Nephron progenitor cell (in vitro differentiated cells): ENCODE data around the gene MBD3L4.

Experiments
- DNase-seq: peaks from one replicate; pipeline ENCODE4 v3.0.0; 2021
- H3K27ac Mint-ChIP-seq: 2 replicates; pipeline ENCODE4 v1.8.0; 2021; ENCODE audit warnings: mild to moderate bottlenecking, moderate library complexity, mixed read lengths
- H3K27me3 Mint-ChIP-seq: 2 replicates; pipeline ENCODE4 v1.8.0; 2021; ENCODE audit warnings: mild to moderate bottlenecking, low read depth, mixed read lengths; ENCODE audit not compliant: poor library complexity
- H3K36me3 Mint-ChIP-seq: 2 replicates; pipeline ENCODE4 v1.8.0; 2021; ENCODE audit warnings: low read depth, mixed read lengths
- H3K4me1 Mint-ChIP-seq: 2 replicates; pipeline ENCODE4 v1.8.0; 2021; ENCODE audit warnings: mixed read lengths
- H3K4me3 Mint-ChIP-seq: 2 replicates; pipeline ENCODE4 v1.8.0; 2021; ENCODE audit warnings: mild to moderate bottlenecking, moderate library complexity, mixed read lengths
- H3K9me3 Mint-ChIP-seq: 2 replicates; pipeline ENCODE4 v1.8.0; 2021; ENCODE audit warnings: mild to moderate bottlenecking, moderate library complexity, mixed read lengths
- CTCF ChIP-seq: fragments of 200-600 bp; sonication (generic); IDR thresholded peaks from 2 replicates; pipeline ENCODE4 v1.5.0; 2021; ENCODE audit warnings: antibody characterized with exemption

Gene MBD3L4

GRCh38 chr19:6997679-6998445 lies 42.1 kb downstream of the MBD3L4 start:
- Mint-ChIP-seq H3K27ac (no peak overlapping the region), H3K4me1 (no peaks in the 10 kb centered on the region), H3K9me3 (peaks cover 85% of the 10 kb centered on the region), H3K27me3 (peaks cover 6% of the 10 kb centered on the region), H3K36me3 (peaks cover 5% of the 10 kb centered on the region), H3K4me3 (no peak overlapping the region)
- TF ChIP-seq CTCF: no peak
- DNase-seq: no peak

GRCh38 chr19:6996810-6997209 lies 43.2 kb downstream of the MBD3L4 start:
- H3K27me3 Mint-ChIP-seq: peaks cover 6% of the 10 kb centered on the region
- peaks cover 83% of the 10 kb centered on the region for H3K9me3 Mint-ChIP-seq

GRCh38 chr19:6995054-6995453 lies 44.9 kb downstream of the MBD3L4 start:
- Mint-ChIP-seq H3K9me3 (peaks cover 79% of the 10 kb centered on the region), H3K27me3 (peaks cover 3% of the 10 kb centered on the region), H3K4me1 (no peaks in the 10 kb centered on the region), H3K36me3 (peaks cover 5% of the 10 kb centered on the region), H3K27ac (no peak overlapping the region), H3K4me3 (no peak overlapping the region)
- TF ChIP-seq CTCF: no peak
- DNase-seq: no peak

More at GRCh38 chr19:6996810-6997209, 43.2 kb downstream of the MBD3L4 start:
- no peak for DNase-seq
- TF ChIP-seq CTCF: no peak
- Mint-ChIP-seq H3K4me1 (no peaks in the 10 kb centered on the region), H3K36me3 (peaks cover 5% of the 10 kb centered on the region), H3K4me3 (no peak overlapping the region), H3K27ac (no peak overlapping the region)

GRCh38 chr19:6988257-6988656 lies 51.7 kb downstream of the MBD3L4 start:
- Mint-ChIP-seq H3K27ac (no peak overlapping the region), H3K36me3 (peaks cover 5% of the 10 kb centered on the region), H3K27me3 (no peaks in the 10 kb centered on the region), H3K9me3 (peaks cover 78% of the 10 kb centered on the region), H3K4me1 (no peaks in the 10 kb centered on the region), H3K4me3 (no peak overlapping the region)
- no peak for DNase-seq
- TF ChIP-seq CTCF: no peak

GRCh38 chr19:6987850-6988249 lies 52.1 kb downstream of the MBD3L4 start:
- DNase-seq: no peak
- Mint-ChIP-seq H3K36me3 (peaks cover 5% of the 10 kb centered on the region), H3K27me3 (no peaks in the 10 kb centered on the region), H3K9me3 (peaks cover 78% of the 10 kb centered on the region), H3K4me1 (no peaks in the 10 kb centered on the region), H3K4me3 (no peak overlapping the region), H3K27ac (no peak overlapping the region)
- no peak for TF ChIP-seq CTCF
